HepG2 (cell line): Measurements from ENCODE around the gene LILRB5. TPM values are rescaled to one million over a fixed set of nuclear protein-coding genes. Genes with fewer than 3 reads are reported as not detected.
"Not testable (repeated sequence)": the region's sequence is repeated elsewhere in the genome, so short reads cannot be mapped to it uniquely, and the experiment has no call there.

Experiments
- ATAC-seq: fragments of 200-7000 bp; cut with Tn5 transposase; 3 replicates; pipeline ENCODE4 v1.9.1; 2020; ENCODE audit warnings: mild to moderate bottlenecking, moderate library complexity
- BruUV-seq: library from RNA; stranded (reverse); fragments of 400-500 nt; replicated peaks from 2 replicates; lab custom pipeline; 2021; lab: Mats Ljungman, UMichigan
- CTCF ChIA-PET: fragments of 300-600 bp; formaldehyde crosslinking; extraction: SDS; loops from one replicate; lab custom pipeline; 2021; ENCODE audit warnings: low total read pairs, inconsistent platforms, low intra/inter-chr PET ratio; lab: Yijun Ruan, JAX
- POLR2A ChIA-PET: fragments of 350-600 bp; sonication (Branson Sonifier 250); formaldehyde crosslinking; loops from one replicate; lab custom pipeline; 2020; ENCODE audit warnings: antibody characterized with exemption, inconsistent platforms; lab: Yijun Ruan, JAX
- DNase-seq: peaks from one replicate; pipeline ENCODE4 v3.0.0-alpha.2; 2015; ENCODE audit warnings: low spot score
- FAIRE-seq: peaks from 3 replicates; lab custom pipeline; 2011; peaks lifted over from hg19 to GRCh38; lab: Jason Lieb, UNC
- H2AFZ ChIP-seq: one replicate; pipeline ENCODE4 v1.6.1; 2011; ENCODE audit warnings: low read length, inconsistent platforms
- H3K27ac ChIP-seq: fragments of 300-600 bp; 3 replicates; pipeline ENCODE4 v1.8.0; 2011; ENCODE audit warnings: mixed run types, mild to moderate bottlenecking, mixed read lengths, low read length, inconsistent platforms; ENCODE audit not compliant: insufficient read depth; ENCODE audit errors: extremely low read length
- H3K27me3 ChIP-seq, 2 experiments: fragments of 200-600 bp in 1 of 2; 2 replicates in 1 of 2; 3 replicates in 1 of 2; pipeline versions ENCODE4 v1.6.0 to v1.8.0; 2011; ENCODE audit warnings: low read length in 2 of 2, mild to moderate bottlenecking in 2 of 2, moderate library complexity in 2 of 2, inconsistent platforms in 1 of 2; ENCODE audit not compliant: insufficient read depth in 2 of 2, control insufficient read depth in 1 of 2
- H3K36me3 ChIP-seq, 2 experiments: fragments of 200-600 bp in 1 of 2; replicated peaks in 1 of 2; 2 replicates in 1 of 2; 3 replicates in 1 of 2; pipeline versions ENCODE4 v1.5.1 to v1.8.0; 2011; ENCODE audit warnings: low read length in 2 of 2, inconsistent platforms in 1 of 2; ENCODE audit not compliant: insufficient read depth in 2 of 2, control insufficient read depth in 1 of 2
- H3K4me1 ChIP-seq: 2 replicates; pipeline ENCODE4 v1.5.1; 2012; ENCODE audit warnings: low read length, inconsistent platforms; ENCODE audit not compliant: insufficient read depth
- H3K4me2 ChIP-seq: 2 replicates; pipeline ENCODE4 v1.6.0; 2011; ENCODE audit warnings: low read depth, low read length, inconsistent platforms
- H3K4me3 ChIP-seq, 3 experiments: fragments of 200-600 bp in 1 of 3; sonication (generic), shearing (Covaris generic) in 1 of 3; replicated peaks in 1 of 3; 2 replicates each; pipeline ENCODE4 v1.5.1; 2011 to 2016; ENCODE audit warnings: low read length in 3 of 3, inconsistent platforms in 2 of 3, low read depth in 2 of 3, mild to moderate bottlenecking in 2 of 3, control low read depth in 1 of 3, mixed read lengths in 1 of 3; ENCODE audit not compliant: insufficient read depth in 1 of 3
- H3K79me2 ChIP-seq: one replicate; pipeline ENCODE4 v1.6.1; 2011; ENCODE audit warnings: low read length, inconsistent platforms; ENCODE audit not compliant: insufficient read depth
- H3K9ac ChIP-seq: 2 replicates; pipeline ENCODE4 v1.6.0; 2011; ENCODE audit warnings: mild to moderate bottlenecking, low read depth, low read length, inconsistent platforms; ENCODE audit not compliant: insufficient read depth
- H3K9me3 ChIP-seq: 2 replicates; pipeline ENCODE4 v1.5.1; 2012; ENCODE audit warnings: mild to moderate bottlenecking, low read length
- H4K20me1 ChIP-seq: 2 replicates; pipeline ENCODE4 v1.6.0; 2011; ENCODE audit warnings: inconsistent platforms, mild to moderate bottlenecking, low read length, moderate library complexity; ENCODE audit not compliant: insufficient read depth
- ATM ChIP-seq: fragments of 450-650 bp; IDR thresholded peaks from 2 replicates; pipeline ENCODE4 v1.7.1; 2017; ENCODE audit warnings: mild to moderate bottlenecking, borderline replicate concordance
- HES4 ChIP-seq: sonication (generic); formaldehyde crosslinking; IDR thresholded peaks from 2 replicates; pipeline ENCODE4 v1.9.0; 2021; ENCODE audit warnings: mild to moderate bottlenecking, missing genetic modification reagents, borderline replicate concordance
- SOX6 ChIP-seq, 2 experiments: fragments of 450-650 bp in 1 of 2; sonication (generic) in 1 of 2; formaldehyde crosslinking in 1 of 2; IDR thresholded peaks; 2 replicates each; pipeline versions ENCODE4 v1.4.0 to v1.6.1; 2017 to 2020; ENCODE audit warnings: antibody characterized with exemption in 1 of 2, mild to moderate bottlenecking in 1 of 2, missing genetic modification reagents in 1 of 2
- ZNF136 ChIP-seq: sonication (generic); formaldehyde crosslinking; IDR thresholded peaks from 2 replicates; pipeline ENCODE4 v1.8.1; 2022; ENCODE audit warnings: low read depth, mild to moderate bottlenecking, moderate library complexity, missing genetic modification reagents
- ZNF468 ChIP-seq: sonication (generic); formaldehyde crosslinking; IDR thresholded peaks from 2 replicates; pipeline ENCODE4 v1.8.0; 2022; ENCODE audit warnings: mild to moderate bottlenecking, moderate library complexity, missing genetic modification reagents
- ZNF501 ChIP-seq: sonication (generic); formaldehyde crosslinking; IDR thresholded peaks from 2 replicates; pipeline ENCODE4 v1.5.1; 2020; ENCODE audit warnings: mild to moderate bottlenecking, moderate library complexity, missing genetic modification reagents
- ZNF878 ChIP-seq: sonication (generic); formaldehyde crosslinking; IDR thresholded peaks from 2 replicates; pipeline ENCODE4 v1.8.1; 2023; ENCODE audit warnings: mild to moderate bottlenecking, missing genetic modification reagents, moderate library complexity
- WGBS: methylation state at CpG from one replicate; pipeline ENCODE4 v1.1.6; 2017; ENCODE audit warnings: low lambda C conversion rate; 5-methylcytosine and 5-hydroxymethylcytosine counted together
- in situ Hi-C: cut with HindIII; loops from 2 replicates; pipeline ENCODE4 v1.10.0; 2017; ENCODE audit warnings: low pct_unique_long_range_greater_than_20kb; ENCODE audit not compliant: extremely low pct_ligation_motif_present
- intact Hi-C: fragments of 100-400 bp; cut with micrococcal nuclease; formaldehyde crosslinking; loops from one replicate; pipeline ENCODE4 v1.10.0; 2022; ENCODE audit not compliant: unreplicated experiment
- polyA plus RNA-seq, 8 experiments: library from polyadenylated mRNA; depleted of rRNA in 3 of 8; stranded (reverse) in 7 of 8; unstranded in 1 of 8; fragments of >200 nt; fragmentation: Illumina TruSeq in 4 of 8; extraction: Trizol in 4 of 8; gene quantifications; 2 replicates each; pipeline versions ENCODE4 v1.2.1 to v1.2.3, GENCODE V29; 2011 to 2016; ENCODE audit warnings: low read depth in 4 of 8, missing spikeins in 1 of 8, mixed read lengths in 1 of 8; ENCODE audit not compliant: insufficient read depth in 1 of 8
- total RNA-seq, 5 experiments: library from RNA; depleted of rRNA; stranded (reverse); fragments of >200 nt; fragmentation: Illumina TruSeq; extraction: Trizol; gene quantifications; 2 replicates each; pipeline ENCODE4 v1.2.3, GENCODE V29; 2016; ENCODE audit warnings: low read depth in 1 of 5

LILRB5 gene
- total and polyA plus RNA-seq, 2 of the 13 experiments (the other 11 are each of a cell fraction or from before 2014, with no cell fraction given): not detected

- no peaks in the 10 kb centered on the region for H4K20me1 ChIP-seq
- H3K4me2 ChIP-seq: no peak overlapping the region
- in situ Hi-C loops: no loop called here
- peaks cover 11% of the 10 kb centered on the region for H3K4me1 ChIP-seq
- H3K4me3 ChIP-seq: no peak overlapping the region
- H3K9ac ChIP-seq: no peak overlapping the region
- no peak overlapping the region for H3K27ac ChIP-seq
- TF ChIP-seq ZNF878: no peak
- no peak for TF ChIP-seq SOX6 (IDR thresholded peaks at IDR 0.05)
- TF ChIP-seq SOX6 (CRISPR knock-in tag; IDR thresholded peaks at IDR 0.05): no peak
- no peak for TF ChIP-seq ZNF468
- no peak for TF ChIP-seq ZNF136
- TF ChIP-seq ATM: no peak
- no peak for TF ChIP-seq ZNF501 (CRISPR knock-in tag)
- no peak for TF ChIP-seq HES4 (CRISPR knock-in tag)
- BruUV-seq: no TSS peak
- H2AFZ ChIP-seq: no peak overlapping the region
- CTCF ChIA-PET: no interaction called here
- H3K79me2 ChIP-seq: no peaks in the 10 kb centered on the region
- H3K36me3 ChIP-seq: no peaks in the 10 kb centered on the region
- POLR2A ChIA-PET: no interaction called here
- DNase-seq (no peak), FAIRE-seq (no peak), ATAC-seq (no peak)
- H3K9me3 ChIP-seq: peaks cover 4% of the 10 kb centered on the region; the same call in 1 of the 2 replicates
- peaks cover 1 to 19% of the 10 kb centered on the region in 2 experiments; a peak in 3 of 5 replicates for H3K27me3 ChIP-seq
- WGBS: 66% methylated on average over 8 of the region's 8 CpGs
- intact Hi-C loops: no loop called here
Measured at GRCh38 chr19:54229146-54229545, 27.9 kb downstream of the LILRB5 start.

DNA sequence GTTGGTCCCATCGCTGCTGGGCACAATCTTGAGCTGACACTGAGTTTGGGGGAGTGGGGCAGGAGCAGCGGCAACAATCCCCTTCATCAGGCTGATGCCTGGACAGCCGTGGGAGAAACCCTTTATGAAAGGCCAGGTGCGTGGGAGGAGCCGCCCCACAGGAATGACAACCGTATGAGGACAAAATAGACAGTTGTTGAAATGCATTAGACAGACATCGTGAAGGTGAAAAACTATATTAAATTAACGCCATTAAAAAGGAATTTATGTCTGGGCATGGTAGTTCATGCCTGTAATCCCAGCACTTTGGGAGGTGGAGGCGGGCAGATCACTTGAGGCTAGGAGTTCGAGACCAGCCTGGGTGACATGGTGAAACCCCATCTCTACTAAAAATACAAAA is 32.5 kb downstream of the LILRB5 start:
- H3K79me2 ChIP-seq, intact Hi-C loops, in situ Hi-C loops, H3K4me2 ChIP-seq, H3K36me3 ChIP-seq, CTCF ChIA-PET, H2AFZ ChIP-seq, ATAC-seq, DNase-seq, H3K4me3 ChIP-seq, H3K27ac ChIP-seq, FAIRE-seq, H3K9me3 ChIP-seq, POLR2A ChIA-PET, H3K9ac ChIP-seq, H3K4me1 ChIP-seq, BruUV-seq, H4K20me1 ChIP-seq: not testable (repeated sequence)
- peaks cover 1 to 22% of the 10 kb centered on the region in 2 experiments; a peak in 4 of 5 replicates for H3K27me3 ChIP-seq
- 39% methylated on average over 8 of the region's 10 CpGs for WGBS

GRCh38 chr19:54223937-54224281 is 33.2 kb downstream of the LILRB5 start:
- H4K20me1 ChIP-seq, H3K36me3 ChIP-seq, DNase-seq, intact Hi-C loops, CTCF ChIA-PET, H2AFZ ChIP-seq, H3K79me2 ChIP-seq, H3K9ac ChIP-seq, H3K4me2 ChIP-seq, BruUV-seq, H3K9me3 ChIP-seq, H3K4me3 ChIP-seq, H3K27ac ChIP-seq, H3K4me1 ChIP-seq, ATAC-seq, in situ Hi-C loops, FAIRE-seq: not testable (repeated sequence)
- WGBS: 26% methylated on average over 5 of the region's 5 CpGs
- POLR2A ChIA-PET: interaction anchor here (1.0 kb wide), 1 partner anchor 35 kb away, joined by 3 read pairs; the partner anchor contains the start of gene MBOAT7
- H3K27me3 ChIP-seq: peaks cover 1 to 26% of the 10 kb centered on the region in 2 experiments; a peak in 4 of 5 replicates
